CD4-positive, alpha-beta T cell treated with Interleukin-15 for 1 hour (primary cell): ENCODE results near the gene ARHGEF40.

Experiments
- DNase-seq: peaks from one replicate; pipeline ENCODE4 v3.0.0-alpha.2; 2020

ARHGEF40 gene

DNA sequence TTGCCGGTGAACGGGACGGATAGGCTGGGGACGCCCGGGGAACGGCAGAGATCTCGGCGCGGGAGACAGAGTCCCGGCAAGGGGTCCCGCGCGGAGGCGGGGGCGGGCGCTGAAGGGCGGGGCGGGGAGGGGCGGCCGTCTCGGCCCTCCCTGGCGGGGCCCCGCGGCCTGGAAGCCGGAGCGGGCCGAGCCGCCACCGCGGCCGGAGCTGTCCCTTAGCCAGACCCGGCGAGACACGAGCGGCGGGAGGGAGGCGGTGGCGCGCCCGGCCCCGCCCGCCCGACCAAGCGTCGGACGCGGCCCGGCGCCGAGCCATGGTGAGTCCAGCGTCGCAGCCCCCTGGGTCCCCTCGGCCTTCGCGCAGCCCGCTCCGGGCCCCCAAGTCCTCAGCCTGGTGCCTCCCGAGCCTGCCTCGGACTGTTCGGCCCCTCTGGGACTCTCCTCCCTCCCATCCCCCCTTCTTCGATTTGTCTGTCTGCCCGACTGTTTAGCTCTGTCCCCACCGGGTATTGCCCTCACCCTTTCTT is at the start of gene ARHGEF40:
ARHGEF40 (plus strand) TSS at position 222 of the 527 bp plus-strand sequence; CDS start at position 315, 93 bp downstream.
- DNase-seq, result no peak

DNA sequence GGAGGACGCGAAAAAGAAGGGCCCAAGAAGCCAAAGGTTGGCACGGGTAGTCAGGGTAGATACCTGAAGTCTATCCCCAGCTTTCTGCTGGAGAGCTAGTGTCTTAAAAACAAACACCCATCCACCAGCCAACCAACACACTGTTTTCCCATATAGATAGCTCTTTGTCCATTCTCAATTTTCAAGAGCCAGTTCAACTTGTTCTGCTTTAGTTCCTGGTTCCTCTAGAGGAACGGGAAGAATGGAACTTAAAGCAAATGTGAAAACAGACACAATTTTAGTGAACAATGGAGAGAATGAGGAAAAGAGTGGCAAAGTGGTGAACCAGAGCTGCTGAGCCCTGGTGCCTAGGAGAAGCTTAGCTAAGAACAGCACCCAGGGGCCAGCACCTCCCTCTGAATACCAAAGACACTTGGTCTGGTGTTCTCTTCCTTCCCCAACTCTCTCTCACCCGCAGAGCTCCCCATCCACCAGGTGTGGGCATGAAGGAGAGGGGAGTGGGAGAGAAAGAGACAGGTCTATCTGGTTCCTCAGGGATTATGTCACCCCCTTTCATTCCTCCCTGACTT is 49.0 kb upstream of the ARHGEF40 start:
- DNase-seq, result no peak

DNA sequence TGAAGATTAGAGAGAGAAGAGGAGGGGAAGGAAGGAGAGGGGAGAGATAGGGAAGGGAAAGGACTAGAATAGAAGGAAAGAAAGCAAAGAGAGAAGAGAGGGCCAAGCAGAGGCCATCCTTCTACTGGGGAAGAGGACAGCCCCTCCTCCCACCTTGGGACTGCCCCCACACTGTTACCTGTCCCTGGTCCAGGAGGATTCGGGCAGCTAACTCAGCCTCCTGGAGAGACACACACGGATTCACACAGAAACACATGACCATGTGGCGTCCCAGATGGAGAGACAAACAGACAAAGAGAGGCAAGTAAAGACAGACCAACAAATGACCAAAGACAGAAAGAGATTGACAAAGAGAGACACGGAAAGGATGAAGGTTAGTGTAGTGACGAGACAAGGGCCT is 47.4 kb upstream of the ARHGEF40 start:
- DNase-seq, result no peak

DNA sequence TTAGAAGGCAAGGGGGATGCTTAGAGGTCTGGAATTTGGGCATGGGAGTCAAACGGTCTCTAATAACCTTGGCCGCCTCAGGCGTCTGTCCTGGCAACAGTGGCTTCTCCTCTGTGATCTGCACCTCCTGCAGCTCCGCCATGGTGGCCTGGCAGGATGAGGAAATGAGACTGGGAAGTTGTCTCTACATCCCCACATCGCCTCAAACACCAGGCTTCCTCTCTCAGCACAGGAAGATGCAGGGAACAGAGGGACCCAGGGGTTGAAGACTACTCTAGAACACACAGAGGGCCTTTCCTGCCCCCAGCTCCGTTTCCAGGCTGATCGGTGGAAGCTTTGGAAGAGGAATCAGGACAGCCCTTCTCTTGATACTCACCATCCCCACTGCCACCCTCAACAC is 46.9 kb upstream of the ARHGEF40 start:
- no peak for DNase-seq

DNA sequence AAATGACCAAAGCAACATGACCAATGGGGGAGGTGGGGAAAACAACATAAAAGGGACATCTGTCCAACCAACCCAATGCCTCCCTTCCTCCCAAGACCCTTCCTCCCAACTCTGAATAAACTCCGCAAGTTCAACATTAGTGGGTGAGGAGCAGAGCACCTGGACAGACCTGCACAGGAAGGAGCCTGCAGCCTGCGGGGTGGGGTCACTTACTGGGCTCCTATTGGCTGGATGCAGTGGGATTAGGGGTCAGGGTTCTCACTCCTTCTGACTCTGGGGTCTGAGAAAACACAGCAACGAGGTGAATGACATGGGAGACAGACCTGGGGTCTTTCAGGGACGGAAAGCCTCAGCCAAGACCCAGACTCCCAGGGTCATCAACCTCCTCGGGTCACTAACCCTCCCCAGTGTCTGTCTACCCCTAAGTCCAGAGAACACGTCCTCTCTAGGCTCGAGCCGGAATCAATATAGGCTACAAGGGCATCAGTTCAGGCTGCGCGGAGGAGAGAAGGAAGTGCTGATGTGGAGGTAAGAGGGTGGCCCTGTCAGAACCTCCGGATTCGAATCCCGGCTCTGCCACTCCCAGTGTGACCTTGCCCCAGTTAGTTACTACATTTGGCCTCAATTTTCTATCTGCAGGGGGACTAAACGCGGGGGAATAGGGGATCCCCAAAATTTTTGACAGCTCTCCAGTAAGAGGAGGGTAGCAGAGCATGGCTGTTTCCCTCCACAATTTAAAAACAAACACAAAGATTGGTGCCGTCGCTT is 46.1 kb upstream of the ARHGEF40 start:
- no peak for DNase-seq

DNA sequence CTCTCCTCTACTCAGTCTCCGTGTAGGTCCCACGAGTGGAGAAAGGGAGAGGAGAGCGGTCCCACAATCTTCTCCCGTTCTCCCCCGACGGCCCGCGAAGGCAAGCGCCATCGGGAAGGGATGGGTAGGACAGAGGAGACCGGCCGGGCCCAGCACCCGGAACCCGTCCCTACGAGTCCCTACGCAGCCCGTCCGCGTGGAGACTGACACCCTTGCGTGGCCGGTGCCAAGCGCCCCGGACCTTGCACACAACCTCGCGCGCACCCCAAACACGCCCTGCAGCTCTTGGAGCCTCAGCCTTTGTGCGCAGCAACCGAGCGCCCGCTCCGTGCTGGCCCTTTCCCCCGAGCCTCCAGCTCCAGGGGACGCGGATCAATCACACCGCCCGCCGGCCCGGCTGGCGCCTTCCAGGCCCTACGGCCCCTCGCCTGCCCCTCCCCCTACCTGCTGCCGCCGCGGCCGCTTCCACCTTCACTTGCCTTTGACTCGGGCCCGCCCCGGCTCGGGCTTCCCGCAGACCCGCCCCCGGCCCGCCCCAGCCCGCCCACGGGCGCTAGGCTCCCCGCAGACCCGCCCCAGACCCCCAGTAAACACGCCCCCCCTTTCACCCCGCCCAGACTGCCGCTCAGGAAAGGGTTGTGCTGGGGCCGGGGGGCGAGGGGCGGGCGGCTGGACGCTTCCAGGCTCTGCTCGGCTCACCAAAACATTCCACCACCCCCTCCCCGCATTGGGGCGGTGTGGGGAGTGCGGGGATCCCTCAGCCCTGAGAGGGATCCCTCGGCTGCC is 45.3 kb upstream of the ARHGEF40 start, which contains the start of gene NDRG2:
NDRG2 (minus strand) TSS at position 477 of the 786 bp plus-strand sequence. CDS start 1,746 bp downstream, outside the sequence.
- peak; percentile 81 for DNase-seq

DNA sequence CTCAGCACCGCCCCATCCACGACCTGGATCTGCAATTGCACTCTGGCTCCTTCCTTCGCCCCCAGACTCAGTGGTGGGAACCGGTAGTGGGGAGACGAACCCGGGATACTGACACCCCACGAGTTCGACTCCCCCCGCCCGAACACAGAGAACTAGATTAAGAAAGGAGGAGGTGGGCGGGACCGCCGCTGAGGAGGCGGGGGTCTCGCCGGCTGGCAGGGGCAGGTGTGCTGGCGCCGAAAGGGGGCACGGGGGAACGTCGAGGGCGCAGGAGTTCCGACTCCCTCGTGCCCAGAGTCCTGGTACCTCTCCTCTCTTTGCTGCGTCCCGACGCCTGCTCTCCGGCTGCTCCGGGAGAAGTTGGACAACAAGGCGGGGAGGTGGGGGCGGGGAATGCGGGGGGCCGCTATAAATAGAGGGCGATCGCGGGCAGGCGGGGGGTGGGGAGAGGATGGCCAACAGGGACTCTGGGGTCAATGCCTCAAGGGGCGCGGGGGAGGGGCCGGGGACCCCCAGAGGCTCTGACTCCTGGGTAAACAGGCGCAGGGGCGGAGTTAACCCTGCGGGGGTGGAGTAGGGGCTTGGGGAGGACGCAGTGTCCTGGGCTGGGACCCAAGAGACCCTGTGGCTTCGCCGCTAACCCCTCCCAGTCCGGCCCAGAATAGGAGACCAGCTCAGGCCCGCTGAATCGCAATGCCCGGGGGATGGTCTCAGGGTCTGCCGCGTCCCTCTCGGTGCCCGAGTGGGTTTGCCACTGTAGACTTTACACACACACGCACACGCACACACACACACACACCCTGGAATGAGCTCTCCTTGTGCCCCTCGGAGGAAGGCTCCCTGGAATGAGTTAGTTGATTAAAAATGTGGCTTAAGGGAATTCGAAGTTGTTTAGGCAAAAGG is 44.5 kb upstream of the ARHGEF40 start:
- DNase-seq, result no peak

DNA sequence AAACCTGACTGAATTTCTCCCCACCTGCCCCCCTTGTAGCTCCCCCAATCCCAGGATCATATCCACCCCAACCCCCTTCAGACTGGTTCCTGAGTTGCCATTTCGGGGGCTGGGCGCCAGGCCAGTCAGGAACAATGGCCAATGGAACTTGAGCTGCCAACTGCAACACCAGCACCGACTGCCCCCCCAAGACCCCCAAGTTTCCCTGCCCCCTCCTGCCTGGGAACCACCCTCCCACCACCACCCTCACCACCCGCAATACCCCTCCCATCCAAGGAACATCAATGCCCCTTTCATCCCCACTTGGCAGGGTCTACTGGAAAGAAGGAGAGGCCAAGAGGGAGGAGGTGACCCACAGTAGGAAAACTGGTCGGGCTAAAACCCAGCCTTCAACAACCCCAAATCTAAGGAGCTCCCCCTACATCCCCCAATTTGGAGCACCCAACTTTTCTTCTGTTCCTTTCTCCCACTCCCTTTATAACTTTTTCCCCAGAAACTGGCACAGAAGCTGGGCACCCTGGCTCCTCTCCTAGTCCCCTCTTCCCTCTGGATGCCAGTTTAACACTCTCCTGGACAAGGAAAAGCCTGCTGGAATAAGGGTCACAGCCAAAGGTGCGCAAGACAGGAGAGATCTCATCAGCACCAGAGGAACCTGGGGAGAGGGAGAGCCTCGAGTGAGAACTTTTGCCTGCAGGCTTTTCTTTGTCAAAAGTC is 43.7 kb upstream of the ARHGEF40 start:
- no peak for DNase-seq

DNA sequence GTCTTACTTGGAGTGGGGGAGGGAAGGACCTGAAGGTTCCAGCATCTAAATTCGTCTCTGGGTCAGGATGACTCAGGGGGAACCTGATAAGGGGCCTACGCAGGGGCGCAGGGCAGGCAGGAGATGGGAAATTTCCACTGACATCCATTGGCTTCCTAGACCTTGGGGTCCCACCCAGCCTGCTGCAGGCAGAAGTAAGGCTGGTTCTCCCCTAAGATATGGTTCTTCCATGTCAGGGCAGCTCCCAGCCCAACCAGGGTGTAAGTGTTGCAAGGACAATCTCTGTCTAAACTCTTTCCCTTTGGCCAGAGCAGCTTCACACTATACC is 43.2 kb upstream of the ARHGEF40 start:
- no peak for DNase-seq

DNA sequence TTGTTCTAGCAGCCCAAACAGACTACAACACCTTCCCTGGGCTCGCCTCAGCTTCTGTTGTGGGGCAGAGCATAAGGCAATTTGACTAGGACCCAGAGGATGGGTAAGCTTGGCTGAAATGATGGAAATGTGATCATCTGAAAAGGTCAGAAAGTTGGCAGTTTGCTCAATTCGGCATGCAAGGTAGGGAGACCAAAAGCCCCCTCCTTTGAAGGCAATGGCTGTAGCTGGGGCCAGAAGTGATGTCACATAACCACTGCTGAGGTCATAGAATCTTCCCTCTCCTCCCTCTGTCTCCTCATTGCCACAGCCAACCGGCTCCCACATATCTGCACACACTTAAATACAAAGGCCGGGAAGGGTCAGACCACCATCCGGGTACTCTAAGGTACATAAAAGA is 40.2 kb upstream of the ARHGEF40 start, which contains the start of gene TPPP2:
TPPP2 (plus strand) TSS at position 301 of the 400 bp plus-strand sequence. CDS start 365 bp downstream, outside the sequence.
- no peak for DNase-seq

DNA sequence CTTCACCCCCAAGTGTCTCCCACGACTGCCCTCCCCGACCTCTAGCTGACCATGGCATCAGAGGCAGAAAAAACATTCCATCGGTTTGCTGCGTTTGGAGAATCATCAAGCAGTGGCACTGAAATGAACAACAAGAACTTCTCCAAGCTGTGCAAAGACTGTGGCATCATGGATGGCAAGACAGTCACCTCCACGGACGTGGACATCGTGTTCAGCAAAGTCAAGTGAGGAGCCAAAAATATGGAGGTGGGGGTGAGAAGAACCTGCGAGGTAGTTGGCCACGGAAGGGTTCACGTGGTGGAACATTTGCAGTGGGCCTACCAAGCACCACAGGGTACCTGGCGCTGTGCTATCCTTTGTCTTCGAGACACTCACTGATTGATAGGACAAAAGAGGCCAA is 39.6 kb upstream of the ARHGEF40 start:
- DNase-seq, result no peak

DNA sequence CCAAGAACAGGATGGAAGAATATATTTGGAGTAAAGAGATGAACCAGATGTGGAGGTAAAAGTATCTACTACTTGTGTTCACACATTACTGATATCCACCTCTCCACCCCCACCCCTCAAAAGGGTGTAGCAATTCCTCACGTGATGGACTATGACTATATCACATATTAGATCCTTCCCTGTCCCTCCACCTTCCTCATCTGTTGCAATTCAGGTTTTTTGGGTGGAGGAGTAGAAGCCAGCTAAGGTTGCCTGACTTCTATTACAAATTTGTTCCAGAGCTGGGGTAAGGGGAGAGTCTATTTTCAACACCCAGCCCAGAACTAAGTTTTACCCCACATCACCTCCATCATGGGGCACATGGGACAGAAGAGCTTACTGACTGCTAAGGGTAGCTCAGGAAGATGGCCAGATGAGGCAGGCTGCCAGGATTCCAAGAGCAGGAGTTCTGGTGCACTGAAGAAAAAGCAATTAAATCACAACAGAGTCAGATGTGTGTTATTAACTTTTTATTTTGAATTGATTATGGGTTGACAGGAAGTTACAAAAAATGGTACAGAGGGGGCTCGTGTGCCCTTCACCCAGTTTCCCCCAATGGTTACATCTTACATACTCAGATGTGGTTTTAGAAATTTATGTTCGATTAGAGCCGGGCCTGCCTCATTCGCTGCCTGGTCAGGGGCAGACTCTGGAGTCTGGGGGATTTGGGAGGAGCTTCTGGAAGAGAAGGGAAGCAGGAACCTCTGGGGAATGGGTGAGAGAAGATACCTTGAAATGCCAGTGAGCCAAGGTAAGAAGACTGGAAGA is 37.6 kb upstream of the ARHGEF40 start:
- no peak for DNase-seq

DNA sequence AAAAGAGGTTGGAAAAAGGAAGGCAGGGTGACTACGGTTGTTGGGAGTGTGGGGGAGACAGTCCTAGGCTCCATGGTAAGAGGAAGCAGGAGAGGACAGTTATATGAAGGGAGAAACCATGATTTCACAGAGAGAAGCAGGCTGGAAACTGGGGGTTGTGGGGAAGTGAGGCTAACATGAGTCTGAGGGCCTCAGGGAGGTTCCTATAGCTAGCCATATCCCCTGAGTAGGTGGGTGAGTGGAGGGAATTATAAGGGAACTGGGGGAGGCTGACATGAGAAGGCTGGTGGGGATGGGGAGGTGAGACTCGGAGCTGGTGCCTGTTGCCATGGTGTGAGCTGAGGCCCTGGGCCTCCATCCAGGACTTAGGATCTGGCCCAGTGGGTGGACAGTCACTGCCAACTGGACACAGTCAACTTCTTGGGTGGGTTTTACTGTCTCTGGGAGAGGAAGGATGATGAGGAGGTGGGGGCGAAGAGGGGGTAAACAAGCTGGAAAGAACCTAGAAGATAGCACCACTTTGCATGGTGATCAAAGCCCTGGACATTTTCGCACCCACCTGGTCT is 36.9 kb upstream of the ARHGEF40 start:
- DNase-seq, result no peak

DNA sequence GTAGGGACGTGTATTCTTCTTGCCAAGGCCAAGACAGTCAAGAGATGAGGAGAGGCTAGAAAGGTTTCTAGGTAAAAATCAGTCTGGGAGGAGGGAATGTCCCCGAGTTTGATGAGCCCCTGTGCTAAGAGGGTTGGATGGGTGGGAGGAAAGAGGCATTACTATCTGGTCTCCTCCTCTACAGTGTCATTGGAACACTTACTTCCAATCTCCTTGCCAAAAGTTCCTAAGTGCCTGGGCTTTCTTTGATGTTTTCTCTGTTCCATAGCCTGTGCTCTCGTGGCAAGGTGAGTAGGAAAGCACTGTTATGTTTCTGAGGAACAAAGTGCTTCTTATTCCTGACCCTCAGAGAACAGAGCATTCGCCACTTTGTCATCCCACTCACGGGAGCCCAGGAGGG is 35.4 kb upstream of the ARHGEF40 start, which contains the start of gene RNASE13:
RNASE13 (minus strand) TSS at position 101 of the 400 bp plus-strand sequence. CDS start 519 bp downstream, outside the sequence.
- DNase-seq, result no peak

DNA sequence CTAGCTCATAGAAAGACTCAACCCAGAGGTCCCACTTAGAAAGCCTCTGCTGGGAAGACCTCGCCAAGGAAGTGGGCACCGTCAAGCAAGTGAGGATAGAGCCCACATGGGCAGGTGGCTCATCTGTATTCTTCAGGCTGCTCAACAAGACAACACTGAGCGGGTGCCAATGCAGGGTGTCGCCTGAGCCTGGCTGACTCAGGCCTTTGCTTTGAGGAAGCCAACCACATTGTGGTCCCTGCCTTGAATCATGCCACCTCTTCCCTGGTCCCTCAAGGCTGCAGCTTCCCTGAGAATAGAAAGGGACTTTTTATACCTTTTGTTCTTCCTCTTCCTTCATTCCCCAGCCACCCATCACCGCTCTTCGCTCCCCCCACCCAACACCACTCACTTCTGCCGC is 33.4 kb upstream of the ARHGEF40 start:
- no peak for DNase-seq

DNA sequence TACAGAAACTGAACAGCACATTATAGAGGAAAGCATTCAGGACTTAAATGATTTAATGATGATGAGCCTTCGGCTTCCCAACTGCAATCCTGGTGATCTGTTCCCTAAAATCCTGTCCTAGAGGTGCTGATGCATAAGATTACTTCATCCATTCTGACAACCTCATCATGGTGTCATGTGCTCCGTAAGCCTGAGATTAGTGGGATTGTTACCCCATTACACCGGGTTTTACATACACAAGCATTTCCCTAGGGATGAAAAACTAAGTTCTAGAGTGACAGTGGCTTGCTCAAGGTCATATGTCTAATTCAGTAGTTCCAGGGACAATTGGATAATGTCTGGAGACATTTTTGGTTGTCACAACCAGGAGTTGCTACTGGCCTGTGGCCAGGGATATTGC is 32.9 kb upstream of the ARHGEF40 start:
- no peak for DNase-seq

DNA sequence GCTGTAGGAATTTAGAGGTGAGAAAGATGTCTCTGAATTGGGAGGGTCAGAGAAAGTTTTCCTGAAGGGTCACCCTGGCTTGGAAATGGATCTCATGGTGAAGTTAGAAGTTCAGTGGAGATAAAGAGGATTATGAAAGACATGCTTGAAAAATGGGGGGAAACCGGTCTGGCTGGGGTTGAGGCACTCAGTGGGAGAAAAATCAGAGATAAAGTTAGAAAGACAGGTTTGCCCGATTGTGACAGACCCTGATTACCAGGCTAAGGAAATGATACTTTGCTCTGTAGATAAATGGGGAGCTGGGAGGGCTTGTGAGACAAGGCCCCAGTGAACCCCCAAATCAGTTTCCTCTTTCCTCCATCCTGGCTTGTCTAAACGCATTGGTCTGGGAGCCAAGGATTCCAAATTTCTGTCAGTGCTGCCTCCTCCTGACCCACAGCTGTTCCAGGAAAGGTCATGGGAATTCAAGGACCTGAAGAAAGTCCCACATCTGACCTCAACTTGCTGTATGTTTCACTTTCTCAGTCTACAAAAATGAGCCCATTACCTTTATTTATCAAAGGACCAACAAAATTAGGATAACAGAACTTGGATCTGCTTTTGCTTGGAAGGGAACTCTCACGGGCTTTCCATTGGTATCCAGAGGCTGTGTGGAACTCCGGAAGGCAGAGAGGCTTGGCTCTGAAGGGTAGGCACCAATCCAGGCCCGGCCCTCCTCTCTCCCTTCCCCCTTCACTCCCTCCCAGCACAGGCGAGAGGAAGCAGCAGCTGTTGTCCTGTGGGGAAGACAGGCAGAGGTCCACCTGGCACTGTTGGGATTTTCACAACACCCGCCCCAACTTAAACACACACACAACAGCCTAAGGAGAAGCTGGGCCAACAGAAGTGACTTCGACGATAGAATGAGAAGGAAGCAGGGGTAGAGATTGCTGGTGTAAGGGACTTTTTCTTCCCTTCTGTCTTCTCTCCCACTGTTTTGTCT is 31.4 kb upstream of the ARHGEF40 start:
- DNase-seq, result no peak

DNA sequence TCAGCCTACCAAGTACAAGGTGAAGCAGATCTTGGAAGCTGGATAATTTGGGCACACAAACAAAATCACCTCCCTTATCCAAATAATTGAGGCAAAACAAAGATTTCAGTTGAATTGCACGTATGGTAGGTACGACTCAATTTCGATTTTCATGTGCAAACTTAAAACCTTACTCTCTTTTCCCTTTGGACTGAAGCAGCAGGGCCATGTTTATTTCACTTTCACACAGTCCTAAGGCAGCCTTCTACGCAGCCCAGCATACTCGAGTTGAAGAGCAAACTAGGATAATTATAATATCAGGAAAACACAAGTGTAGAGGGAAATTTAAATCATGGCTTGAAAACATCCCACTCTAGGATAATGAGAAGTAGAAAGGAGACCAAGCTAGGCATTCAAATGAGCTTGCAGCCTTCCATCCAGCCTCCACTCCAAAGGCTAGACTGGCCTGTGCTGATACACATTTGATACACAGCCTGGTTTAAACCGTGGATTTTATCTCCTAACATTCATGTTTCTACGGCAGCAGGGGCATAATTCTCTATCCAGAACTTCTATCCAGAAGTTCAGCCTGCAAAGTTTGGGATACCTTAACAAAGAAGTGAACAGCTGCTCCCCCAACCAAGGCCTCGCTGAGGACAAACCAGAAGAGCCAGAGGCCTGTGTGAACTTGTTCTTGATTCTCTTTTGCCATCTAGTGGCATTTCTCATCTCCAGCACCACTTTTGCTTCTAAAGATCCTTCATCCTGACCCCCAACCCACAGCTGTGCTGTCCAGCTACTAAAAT is 30.3 kb upstream of the ARHGEF40 start:
- DNase-seq, result no peak
